Raji (cell line): ENCODE results near the gene AMZ1.

Source experiments
- POLR2A ChIP-seq: IDR thresholded peaks from 2 replicates; pipeline ENCODE4 v1.6.1; 2011; ENCODE audit warnings: low read depth, low read length, control low read depth; ENCODE audit not compliant: insufficient read depth

The AMZ1 gene

DNA sequence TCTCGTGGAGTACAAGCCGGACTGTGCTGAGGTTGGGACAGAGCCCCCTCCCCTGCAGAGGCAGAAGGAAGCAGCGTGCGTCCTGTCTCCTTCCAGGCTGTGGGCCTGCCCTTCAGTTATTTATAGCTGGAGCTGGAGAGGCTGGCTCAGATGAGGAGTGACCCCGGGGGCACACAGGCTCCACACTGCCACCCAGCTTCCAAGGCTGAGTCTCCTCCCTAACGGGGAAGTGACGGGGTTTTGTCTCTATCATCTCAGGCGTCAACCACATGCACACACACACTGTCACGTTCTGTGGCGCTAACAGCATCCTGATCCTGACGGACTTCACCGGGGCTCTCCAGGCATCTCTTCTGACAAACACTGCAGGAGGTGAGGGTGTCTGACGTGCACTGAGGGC lies 25.4 kb downstream of the AMZ1 start:
- TF ChIP-seq POLR2A, result no peak

DNA sequence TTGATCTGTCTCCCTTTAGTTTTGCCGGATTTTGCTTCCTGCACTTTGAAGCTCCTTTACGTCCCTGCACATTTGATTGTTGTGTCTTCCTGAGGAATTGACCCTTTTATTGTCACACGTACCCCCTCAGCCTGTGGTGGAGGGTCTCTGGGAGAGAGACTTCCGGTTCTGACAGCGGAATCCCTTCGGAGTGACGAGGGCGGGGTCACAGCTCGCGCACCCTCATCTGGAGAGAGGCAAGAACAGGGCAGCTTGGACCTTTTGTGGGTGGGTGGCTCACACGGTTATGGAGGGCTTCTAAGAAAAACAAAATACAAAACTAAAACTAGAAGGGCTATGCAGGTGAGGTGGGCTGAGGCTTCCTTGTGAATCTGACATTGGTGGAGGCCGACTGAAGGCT lies 26.0 kb downstream of the AMZ1 start:
- TF ChIP-seq POLR2A, result no peak

DNA sequence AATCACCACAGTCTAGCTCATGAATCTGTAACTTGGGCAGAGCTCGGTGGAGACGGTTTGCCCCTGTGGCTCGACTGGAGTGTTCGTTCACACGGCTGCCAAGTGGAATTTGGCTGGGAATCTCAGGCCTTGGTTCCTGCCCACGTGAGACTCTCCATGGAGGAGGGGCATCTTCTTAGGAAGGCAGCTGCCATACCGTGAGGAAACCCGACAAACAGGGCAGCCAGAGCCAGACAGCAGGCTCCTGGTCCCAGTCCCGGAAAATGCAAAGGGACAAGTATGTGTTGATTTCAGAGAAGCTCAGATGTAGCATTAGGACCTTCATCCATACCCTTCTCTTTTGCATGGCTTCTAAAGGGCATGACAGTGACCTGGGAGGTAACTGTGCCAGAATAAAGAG lies 26.6 kb downstream of the AMZ1 start:
- TF ChIP-seq POLR2A, result no peak

DNA sequence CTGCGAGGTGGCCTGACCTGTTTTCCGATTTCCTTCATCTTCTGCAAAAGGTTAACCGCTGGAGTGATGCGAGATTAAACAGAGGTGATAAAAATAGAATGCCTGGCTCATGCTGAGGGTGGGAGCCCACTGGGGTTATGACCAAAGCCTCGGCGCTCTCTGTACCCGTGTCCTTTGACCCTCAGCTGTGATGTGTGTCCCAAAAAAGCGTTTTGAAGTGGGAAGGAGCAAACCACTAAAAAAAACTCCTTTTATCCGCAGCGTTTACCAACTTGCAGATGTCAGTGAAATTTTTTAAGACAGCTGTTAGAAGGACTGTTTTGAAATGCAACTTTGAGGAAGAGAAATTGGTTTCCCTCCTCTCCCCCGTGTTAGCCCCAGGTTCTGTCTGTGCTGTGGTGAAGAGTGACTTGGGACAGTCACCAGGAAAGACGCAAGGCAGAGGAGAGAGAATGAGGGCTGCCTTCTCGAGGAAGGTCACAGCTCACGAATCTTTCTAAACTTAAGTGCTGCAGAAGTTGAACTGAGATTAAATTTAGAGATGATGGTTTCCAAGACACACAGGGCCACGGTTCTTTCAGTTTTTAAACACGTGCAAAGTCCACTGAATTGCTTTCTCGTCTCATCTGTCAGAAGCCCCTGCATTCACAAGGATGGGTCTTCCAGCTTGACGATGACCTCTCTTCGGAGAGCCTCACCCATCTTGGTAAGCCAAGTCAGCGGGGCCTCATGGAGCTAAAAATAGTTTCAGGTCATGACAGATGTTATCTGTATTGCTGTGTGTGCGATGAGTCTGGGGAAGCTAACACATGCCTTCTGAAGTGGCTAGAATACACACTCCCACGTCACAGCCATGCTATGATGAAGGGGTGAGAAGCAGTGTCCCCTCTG lies 27.6 kb downstream of the AMZ1 start:
- no peak for TF ChIP-seq POLR2A

DNA sequence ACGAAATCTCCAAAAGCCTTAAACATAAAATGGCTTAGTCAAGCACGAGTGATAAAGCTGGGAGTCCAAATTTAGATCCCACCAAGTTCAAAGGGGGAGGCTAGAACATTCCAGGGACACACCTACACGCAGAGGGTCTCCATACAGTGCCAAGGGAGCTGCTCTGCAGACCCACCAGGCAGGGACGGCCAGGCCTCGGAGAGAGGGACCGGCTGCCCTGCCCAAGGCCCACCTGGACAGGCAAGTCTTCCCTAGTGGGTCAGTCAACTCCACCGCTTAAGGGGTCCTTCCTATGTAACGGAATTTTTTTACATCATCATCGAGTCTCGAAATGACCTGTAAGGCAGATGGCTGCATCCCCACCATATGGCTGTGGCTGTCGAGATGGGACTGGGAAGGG lies 28.5 kb downstream of the AMZ1 start:
- no peak for TF ChIP-seq POLR2A

DNA sequence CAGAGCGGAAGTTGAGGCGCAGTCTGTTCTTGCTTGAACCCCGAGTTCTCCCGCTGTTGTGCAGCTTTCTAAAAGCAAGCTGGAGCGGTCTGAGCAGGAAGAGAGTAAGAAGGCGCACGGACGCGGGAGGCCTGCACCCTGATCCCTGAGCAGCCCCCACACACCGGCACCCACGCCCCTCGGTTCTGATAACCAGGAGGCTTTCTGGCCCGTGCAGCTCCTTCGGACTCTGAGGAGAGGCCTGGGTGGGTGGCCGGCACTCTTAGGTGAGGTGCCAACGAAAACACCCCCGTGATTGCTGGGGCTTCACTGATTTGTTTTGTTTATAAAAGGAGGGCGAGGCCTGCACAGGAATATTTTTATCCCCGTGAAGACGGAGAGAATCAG lies 28.9 kb downstream of the AMZ1 start:
- TF ChIP-seq POLR2A, result no peak

DNA sequence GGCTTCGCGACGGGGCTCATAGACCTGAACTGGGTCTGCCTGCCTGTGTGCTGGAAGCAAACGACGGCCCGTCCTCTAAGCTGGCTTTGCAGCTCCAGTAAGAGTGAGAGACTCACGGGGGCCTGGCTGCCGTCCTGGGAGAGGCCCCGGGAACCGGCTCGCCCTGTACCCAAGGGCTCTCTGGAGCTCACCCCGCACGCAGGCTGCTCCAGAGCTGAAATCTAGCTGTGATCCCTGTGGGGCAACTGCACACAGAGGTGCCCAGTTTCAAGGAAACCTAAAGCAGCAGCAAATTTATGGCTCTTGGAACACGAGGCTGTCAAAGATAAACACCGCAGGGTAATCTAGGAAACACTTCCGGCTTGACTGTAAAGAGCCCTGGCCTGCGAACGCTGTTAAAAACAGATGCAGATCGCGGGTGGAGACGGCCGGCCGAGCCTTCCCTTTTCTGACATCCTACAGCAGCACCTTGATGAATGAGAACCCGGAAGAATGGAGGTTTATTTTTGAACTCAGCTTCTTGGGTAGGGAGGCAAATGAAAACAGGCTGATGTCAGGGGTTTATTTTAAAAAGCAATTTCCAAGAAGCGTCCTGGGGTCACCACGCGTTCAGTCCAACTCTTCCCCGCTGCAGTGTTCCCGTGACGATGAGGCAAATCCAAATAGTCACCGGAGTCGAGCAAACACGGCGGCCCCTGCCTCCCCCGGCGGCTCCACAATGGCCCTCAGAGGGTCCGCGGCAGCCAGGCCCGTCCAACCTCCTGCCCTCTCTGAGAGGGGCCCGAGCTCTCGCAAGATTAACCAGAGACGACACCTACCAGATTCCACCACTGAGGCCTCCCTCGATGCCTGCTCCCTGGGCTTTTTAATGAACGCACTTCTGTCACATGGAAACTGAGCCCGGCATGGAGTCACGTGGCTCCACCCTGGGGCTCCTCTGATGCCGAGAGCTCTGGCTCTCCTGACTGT lies 29.6 kb downstream of the AMZ1 start:
- no peak for TF ChIP-seq POLR2A

DNA sequence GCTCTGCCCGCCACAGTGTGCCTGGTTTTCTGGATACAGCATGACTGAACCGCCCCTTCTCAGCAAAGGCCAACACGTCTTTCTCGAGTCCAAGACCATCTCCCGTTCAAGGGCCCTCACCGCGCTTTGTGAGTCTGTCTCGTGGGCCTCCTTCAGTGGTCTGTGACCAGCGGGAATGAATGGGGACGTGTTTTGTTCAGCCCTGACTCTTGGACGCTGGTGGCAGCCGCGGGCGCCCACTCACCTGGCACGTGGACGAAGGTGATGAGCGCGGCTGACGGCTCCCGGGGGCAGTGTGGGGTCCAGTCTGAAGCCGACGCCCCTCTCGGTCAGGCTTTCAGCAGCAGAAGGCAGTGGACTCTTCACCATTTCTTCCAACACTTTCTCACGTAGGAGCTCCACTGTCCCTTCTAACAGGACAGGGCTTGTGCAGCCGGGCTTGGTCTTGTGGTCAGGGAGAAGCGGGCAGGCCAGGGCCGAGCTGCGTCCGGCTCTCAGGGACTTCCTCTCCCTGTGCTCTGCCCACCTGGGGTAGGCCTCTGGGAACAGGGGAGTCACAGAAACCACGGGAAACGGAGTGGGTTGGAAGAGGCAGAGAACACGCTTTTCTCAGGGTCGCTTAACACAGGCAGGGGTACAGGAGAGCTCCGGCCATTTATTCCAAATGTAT lies 30.4 kb downstream of the AMZ1 start:
- TF ChIP-seq POLR2A, result no peak

DNA sequence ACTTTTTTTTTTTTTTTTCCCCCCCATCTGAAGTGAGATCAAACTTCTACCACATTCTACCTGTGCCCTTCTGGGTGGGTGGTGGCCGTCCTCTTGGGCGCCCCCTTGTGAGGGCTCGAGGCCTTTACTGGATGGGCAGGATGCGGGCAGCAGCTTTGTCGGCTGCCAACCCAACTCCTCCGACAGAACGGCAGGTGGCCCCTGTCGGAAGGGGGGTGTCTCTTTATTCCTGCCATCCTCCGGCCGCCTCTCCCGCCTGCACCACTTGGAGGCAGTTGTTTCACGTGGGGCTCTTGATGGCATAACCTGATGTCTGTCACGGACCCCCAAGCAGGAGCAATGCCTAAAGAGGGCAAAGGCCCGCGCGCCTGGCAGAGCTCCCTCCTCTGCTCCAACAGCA lies 31.0 kb downstream of the AMZ1 start:
- no peak for TF ChIP-seq POLR2A

DNA sequence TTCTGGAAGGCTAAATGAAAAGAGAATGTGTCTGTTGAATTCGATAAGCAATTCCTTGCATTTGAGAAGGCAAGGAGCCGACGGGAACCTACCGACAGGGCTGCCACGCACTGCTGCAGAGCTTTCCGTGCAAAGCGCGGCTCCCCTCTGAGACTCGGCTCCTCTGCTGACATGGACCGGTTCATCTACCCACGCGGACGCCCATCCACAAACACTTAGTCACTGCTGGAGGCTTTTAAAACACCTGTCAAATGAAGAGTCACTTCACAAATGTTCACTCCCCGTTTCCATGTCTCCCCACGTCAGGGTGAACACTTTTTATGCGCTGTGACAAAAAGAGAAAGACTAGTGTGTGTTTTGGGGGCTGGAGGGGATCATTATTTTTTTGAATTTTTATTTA lies 32.0 kb downstream of the AMZ1 start:
- no peak for TF ChIP-seq POLR2A

DNA sequence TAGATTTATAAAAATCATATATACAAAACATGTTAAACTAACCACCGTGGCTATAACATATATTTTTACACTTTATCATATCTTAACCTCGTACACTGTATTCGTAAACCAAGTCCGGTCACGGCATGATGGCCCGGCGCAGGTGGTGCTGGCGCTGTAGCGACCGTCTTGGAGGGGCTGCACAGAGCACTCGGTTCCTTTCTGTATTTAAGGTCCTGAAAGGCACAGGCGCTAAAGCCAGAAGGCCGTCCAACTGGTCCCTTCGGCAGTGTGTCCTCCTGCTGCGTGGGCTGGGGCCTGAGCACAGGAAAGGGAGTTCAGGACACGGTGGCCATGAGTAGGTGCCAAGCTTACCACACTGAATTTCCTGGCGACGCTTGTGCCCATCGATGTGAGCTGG lies 33.8 kb downstream of the AMZ1 start:
- TF ChIP-seq POLR2A, result no peak

DNA sequence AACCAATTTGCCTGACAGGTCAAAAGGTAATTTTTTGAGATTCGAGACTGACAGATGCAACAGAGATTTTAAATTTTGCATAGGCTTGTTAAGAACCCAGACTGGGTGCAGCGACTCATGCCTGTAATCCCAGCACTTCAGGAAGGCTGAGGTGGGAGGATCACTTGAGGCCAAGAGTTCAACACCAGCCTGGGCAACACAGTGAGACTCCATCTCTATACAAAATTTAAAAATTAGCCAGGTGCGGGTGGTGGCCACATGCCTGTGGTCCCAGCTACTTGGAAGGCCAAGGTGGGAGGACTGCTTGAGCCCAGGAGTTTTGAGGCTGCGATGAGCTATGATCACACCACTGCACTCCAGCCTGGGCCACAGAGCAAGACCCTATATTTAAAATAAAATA lies 34.6 kb downstream of the AMZ1 start:
- TF ChIP-seq POLR2A, result no peak

DNA sequence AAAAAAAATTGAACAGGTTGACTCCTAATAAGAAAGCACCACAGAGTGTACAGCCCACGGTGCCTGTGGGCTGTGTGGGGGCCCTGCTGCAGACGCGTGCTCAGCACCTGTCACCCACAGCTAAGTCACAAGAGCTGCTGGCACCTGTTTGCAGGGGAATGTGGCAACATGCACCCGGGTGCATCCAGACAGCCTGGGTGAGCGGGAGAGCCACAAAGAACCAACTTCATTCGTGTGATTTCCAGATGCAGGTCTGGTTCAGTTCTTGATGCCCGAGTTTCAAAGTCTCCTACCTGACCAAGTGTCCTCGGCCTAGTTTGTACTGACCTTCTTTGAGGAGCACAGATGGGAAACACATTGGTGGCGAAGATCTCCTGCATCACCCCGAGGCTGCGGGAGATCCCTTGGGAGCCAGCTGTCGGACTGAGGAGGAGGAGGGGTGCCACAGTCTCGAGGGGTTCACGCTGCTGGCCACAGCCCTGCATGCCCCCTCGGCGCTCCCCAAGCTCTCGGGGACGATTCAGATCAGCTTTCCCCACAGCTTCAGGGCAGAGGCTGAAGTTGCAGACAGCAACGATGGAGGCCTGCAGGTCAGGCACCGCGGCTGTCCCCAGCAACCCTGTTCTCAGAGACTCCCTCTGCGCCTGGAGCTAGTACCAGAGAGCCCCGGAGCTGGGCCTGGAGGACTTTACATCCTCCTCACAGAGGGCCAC lies 35.3 kb downstream of the AMZ1 start:
- TF ChIP-seq POLR2A, result no peak

DNA sequence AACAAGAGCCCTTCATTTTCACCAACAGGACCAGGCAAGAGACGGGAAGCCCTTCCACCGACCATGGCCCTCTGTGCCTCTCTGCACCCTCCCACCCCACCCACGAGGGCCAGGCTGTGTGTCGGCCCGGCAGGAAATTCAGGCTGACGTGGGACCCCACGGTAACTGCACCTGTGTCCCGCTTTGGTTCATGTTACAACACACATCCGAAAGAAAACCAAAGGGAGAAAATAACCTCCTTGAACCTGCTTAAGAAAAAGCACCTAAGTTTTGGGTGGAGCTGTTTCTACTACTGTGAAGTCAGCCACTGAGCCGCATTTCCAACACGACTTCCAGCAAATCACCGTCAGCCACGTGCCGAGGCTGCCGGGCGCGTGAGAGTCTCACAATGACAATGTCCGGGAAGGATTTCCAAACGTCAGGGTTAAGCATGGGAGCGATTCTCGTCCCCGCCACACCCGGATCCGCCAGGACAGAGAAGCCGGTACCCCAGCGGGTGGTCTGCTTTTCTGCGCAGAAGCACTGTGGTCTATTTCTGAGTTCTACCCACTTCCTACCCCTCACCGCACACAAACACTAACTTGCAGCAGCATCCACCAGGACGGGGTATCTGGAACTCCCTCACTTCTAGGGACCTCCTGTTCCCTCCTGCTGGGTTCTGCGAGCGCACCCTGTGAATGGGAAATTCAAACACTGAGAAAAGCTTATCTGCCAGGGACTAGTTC lies 36.6 kb downstream of the AMZ1 start:
- no peak for TF ChIP-seq POLR2A
